Stomach (tissue), 9 donors: ENCODE results near the gene MS4A2. TPM values are rescaled to one million over a fixed set of nuclear protein-coding genes. Genes with fewer than 3 reads are reported as not detected.

Source experiments
- DNase-seq, 2 donors: peaks; one replicate each; pipeline versions ENCODE4 v3.0.0 to v3.0.0-alpha.2; 2013 to 2019
- H3K27ac ChIP-seq, 5 donors: fragments of 200-600 bp in 4 of 5; sonication (generic) in 4 of 5; one replicate each; pipeline ENCODE4 v1.5.1; 2013 to 2019; ENCODE audit warnings: mild to moderate bottlenecking in 1 of 5, moderate library complexity in 1 of 5
- H3K27me3 ChIP-seq, 3 donors: fragments of 200-600 bp; sonication (generic); one replicate each; pipeline ENCODE4 v1.5.1; 2017 to 2019; ENCODE audit warnings: mixed run types in 1 of 3
- H3K36me3 ChIP-seq, 4 donors: fragments of 200-600 bp; sonication (generic); 1 replicate in 3 of 4; 2 replicates in 1 of 4; pipeline ENCODE4 v1.5.1; 2016 to 2019
- H3K4me1 ChIP-seq, 4 donors: fragments of 200-600 bp; sonication (generic); one replicate each; pipeline ENCODE4 v1.5.1; 2016 to 2019
- H3K4me3 ChIP-seq, 4 donors: fragments of 200-600 bp; sonication (generic) in 3 of 4; one replicate each; pipeline ENCODE4 v1.5.1; 2016 to 2019; ENCODE audit warnings: mild to moderate bottlenecking in 1 of 4
- H3K9me3 ChIP-seq, 4 donors: fragments of 200-600 bp; sonication (generic); one replicate each; pipeline ENCODE4 v1.5.1; 2016 to 2019
- CTCF ChIP-seq, 7 experiments: fragments of 450-650 bp in 4 of 7; fragments of 200-600 bp in 3 of 7; sonication (generic) in 3 of 7; IDR thresholded peaks; one replicate each; pipeline ENCODE4 v1.5.1; 2016 to 2019; ENCODE audit warnings: antibody characterized with exemption in 7 of 7, control low read depth in 2 of 7, mild to moderate bottlenecking in 1 of 7
- EP300 ChIP-seq: sonication (generic); formaldehyde crosslinking; IDR thresholded peaks from one replicate; pipeline ENCODE4 v1.6.1; 2017; ENCODE audit warnings: antibody characterized with exemption
- POLR2A ChIP-seq, 4 donors: fragments of 450-650 bp; IDR thresholded peaks; one replicate each; pipeline ENCODE4 v1.6.1; 2016; ENCODE audit warnings: antibody characterized with exemption in 4 of 4, control low read depth in 2 of 4, mild to moderate bottlenecking in 1 of 4, moderate library complexity in 1 of 4
- POLR2AphosphoS5 ChIP-seq, 3 donors: sonication (generic); formaldehyde crosslinking; IDR thresholded peaks; one replicate each; pipeline ENCODE4 v1.6.1; 2016; ENCODE audit warnings: antibody characterized with exemption in 3 of 3
- WGBS, 5 donors: extraction: QIAGEN DNeasy Blood & Tissue Kit in 3 of 5; methylation state at CpG; one replicate each; pipeline versions ENCODE4 v1.1.5 to v1.1.7; 2013 to 2018; 5-methylcytosine and 5-hydroxymethylcytosine counted together
- intact Hi-C: fragments of 100-400 bp; cut with DNase I; formaldehyde crosslinking; loops from one replicate; pipeline ENCODE4 v1.15.1; 2023; ENCODE audit warnings: low total_unique reads
- polyA plus RNA-seq, 3 donors: library from polyadenylated mRNA; stranded (reverse); fragments of 200-250 nt; gene quantifications; one replicate each; pipeline ENCODE4 v1.2.3, GENCODE V29; 2013
- total RNA-seq, 5 donors: library from RNA; depleted of rRNA; stranded (reverse); fragments of >200 nt; gene quantifications; one replicate each; pipeline versions ENCODE4 v1.1.0 to v1.2.3, GENCODE V29; 2014 to 2016
- donor health status: healthy with polysubstance abuse.
- donor health status: Bipolar disorder and iron deficiency.
- donor health status: healthy.

MS4A2 gene
- total and polyA plus RNA-seq, 8 donors, result 0.23 to 7.9 (median 1.4) TPM; not detected in 2

- Histone ChIP-seq H3K36me3 (no peaks in the 10 kb centered on the region), H3K27me3 (no peaks in the 10 kb centered on the region), H3K4me1 (no peaks in the 10 kb centered on the region), H3K27ac (no peak overlapping the region), H3K9me3 (peaks cover 0 to 8% (median 3%) of the 10 kb centered on the region in 4 donors), H3K4me3 (no peak overlapping the region)
- TF ChIP-seq POLR2AphosphoS5 (IDR thresholded peaks at IDR 0.05) (no peak), EP300 (no peak), CTCF (IDR thresholded peaks at IDR 0.05) (no peak), POLR2A (IDR thresholded peaks at IDR 0.05) (no peak)
- 55 to 75% (median 56%) methylated on average over 3 of the region's 3 CpGs for WGBS, 5 donors
- DNase-seq, result no peak
- intact Hi-C loops, result no loop called here
Measured at GRCh38 chr11:60080535-60080934, 7.9 kb upstream of the MS4A2 start.

DNA sequence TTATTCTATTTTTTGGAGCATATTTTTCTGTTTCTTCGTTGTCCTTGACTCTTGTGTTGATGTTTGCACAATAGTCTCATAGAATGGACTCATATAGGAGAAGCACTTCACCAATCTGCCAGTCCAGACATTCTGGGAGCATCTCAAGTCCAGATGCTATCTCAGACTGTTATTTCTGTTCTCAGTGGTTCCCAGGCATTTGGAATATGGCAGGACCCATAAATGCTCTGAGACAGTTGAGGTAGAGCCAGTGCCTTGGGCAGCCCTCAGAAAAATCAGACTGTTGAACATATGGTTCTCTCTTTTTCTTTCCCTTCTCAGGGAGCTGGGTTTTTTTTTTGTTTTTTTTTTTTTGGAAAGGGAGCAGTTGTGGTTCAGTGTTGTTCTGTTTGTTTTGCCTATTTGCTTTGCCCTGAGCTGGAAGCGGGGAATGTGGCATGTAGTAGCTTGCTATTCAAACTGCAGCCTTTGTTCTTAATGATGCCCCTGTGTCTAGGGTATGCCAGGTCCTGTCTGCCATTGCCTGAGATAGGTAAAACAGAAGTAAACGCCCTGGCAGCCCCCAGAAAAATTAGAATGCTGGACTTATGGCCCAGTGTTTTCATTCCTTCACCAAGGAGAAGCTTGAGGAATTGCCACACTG is 3.7 kb upstream of the MS4A2 start:
- Histone ChIP-seq H3K36me3 (no peaks in the 10 kb centered on the region), H3K27me3 (no peaks in the 10 kb centered on the region), H3K9me3 (no peaks in the 10 kb centered on the region), H3K27ac (no peak overlapping the region), H3K4me1 (no peaks in the 10 kb centered on the region), H3K4me3 (no peak overlapping the region)
- 45 to 52% (median 48%) methylated on average over 3 of the region's 3 CpGs for WGBS, 5 donors
- no peak for DNase-seq
- TF ChIP-seq CTCF (IDR thresholded peaks at IDR 0.05) (no peak), POLR2A (IDR thresholded peaks at IDR 0.05) (no peak), EP300 (no peak), POLR2AphosphoS5 (IDR thresholded peaks at IDR 0.05) (no peak)
- intact Hi-C loops, result no loop called here

DNA sequence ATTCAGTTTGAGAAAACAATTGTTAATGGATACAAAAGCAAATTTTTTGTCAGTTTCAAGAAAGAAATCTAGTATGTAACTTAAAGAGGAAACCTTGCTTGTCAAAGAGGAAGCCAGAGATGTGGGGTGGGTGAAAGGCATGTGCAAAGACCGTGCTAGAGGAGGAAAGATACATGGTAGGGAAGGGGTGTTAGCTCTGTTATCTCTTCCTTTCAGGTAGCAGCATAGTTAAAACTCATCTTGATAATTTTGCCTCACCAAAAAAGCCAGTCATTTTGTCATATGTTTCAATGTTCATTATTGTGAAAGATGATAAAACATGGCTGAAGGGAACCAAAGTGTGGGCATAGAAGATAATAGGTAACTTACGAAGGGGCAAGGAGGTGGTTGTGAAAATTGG is 2.6 kb upstream of the MS4A2 start:
- TF ChIP-seq POLR2A (IDR thresholded peaks at IDR 0.05) (no peak), POLR2AphosphoS5 (IDR thresholded peaks at IDR 0.05) (no peak), CTCF (IDR thresholded peaks at IDR 0.05) (no peak), EP300 (no peak)
- WGBS, 5 donors, result 71 to 85% (median 82%) methylated on average over 2 of the region's 2 CpGs
- no peaks in the 10 kb centered on the region for H3K4me1 ChIP-seq
- H3K27me3 ChIP-seq, result no peaks in the 10 kb centered on the region
- H3K27ac ChIP-seq, result no peak overlapping the region
- H3K9me3 ChIP-seq, result no peaks in the 10 kb centered on the region
- no peak overlapping the region for H3K4me3 ChIP-seq
- DNase-seq, result no peak
- no peaks in the 10 kb centered on the region for H3K36me3 ChIP-seq
- intact Hi-C loops, result no loop called here

- intact Hi-C loops, result no loop called here
- WGBS, 5 donors, result 20 to 58% (median 53%) methylated on average over 1 of the region's 1 CpG
- no peaks in the 10 kb centered on the region for H3K9me3 ChIP-seq
- no peaks in the 10 kb centered on the region for H3K4me1 ChIP-seq
- H3K27ac ChIP-seq, result no peak overlapping the region
- no peak for DNase-seq
- TF ChIP-seq POLR2A (IDR thresholded peaks at IDR 0.05) (no peak), EP300 (no peak), POLR2AphosphoS5 (IDR thresholded peaks at IDR 0.05) (no peak), CTCF (IDR thresholded peaks at IDR 0.05) (no peak)
- H3K36me3 ChIP-seq, result no peaks in the 10 kb centered on the region
- H3K27me3 ChIP-seq, result no peaks in the 10 kb centered on the region
- no peak overlapping the region for H3K4me3 ChIP-seq
Measured at GRCh38 chr11:60087239-60087638, 1.2 kb upstream of the MS4A2 start.
